Natural killer cell treated with Interleukin-12 subunit alpha and Interleukin-12 subunit beta and Interleukin-15 and Interleukin-18, amount 100 ng/mL, for 72 hours (primary cell): ENCODE measurements around the gene LIPG. TPM values are rescaled to one million over a fixed set of nuclear protein-coding genes. Genes with fewer than 3 reads are reported as not detected.
A peak's percentile ranks its signal among the peaks of the same experiment; 100 is the strongest.
"Not testable (repeated sequence)": the region's sequence is repeated elsewhere in the genome, so short reads cannot be mapped to it uniquely, and the experiment has no call there.

Experiments
- ATAC-seq, 2 donors: fragments of 150-1000 bp; cut with Tn5 transposase in 1 of 2; sonication (Bioruptor Pico), chemical (Tn5 transposase) in 1 of 2; 2 replicates each; pipeline ENCODE4 v1.10.0; 2021
- DNase-seq: peaks from one replicate; pipeline ENCODE4 v3.0.0; 2022; ENCODE audit warnings: low spot score
- H3K27ac Mint-ChIP-seq, 2 donors: 1 replicate in 1 of 2; 2 replicates in 1 of 2; pipeline ENCODE4 v1.8.0; 2022; ENCODE audit warnings: mixed read lengths in 2 of 2, mild to moderate bottlenecking in 1 of 2, moderate library complexity in 1 of 2
- H3K27me3 Mint-ChIP-seq, 2 donors: 1 replicate in 1 of 2; 2 replicates in 1 of 2; pipeline ENCODE4 v1.8.0; 2022; ENCODE audit warnings: mixed read lengths in 2 of 2
- H3K36me3 Mint-ChIP-seq: one replicate; pipeline ENCODE4 v1.8.0; 2022; ENCODE audit warnings: mixed read lengths
- H3K4me1 Mint-ChIP-seq, 2 donors: 1 replicate in 1 of 2; 2 replicates in 1 of 2; pipeline ENCODE4 v1.8.0; 2022; ENCODE audit warnings: low read depth in 2 of 2, mixed read lengths in 2 of 2, mild to moderate bottlenecking in 1 of 2
- H3K4me3 Mint-ChIP-seq: one replicate; pipeline ENCODE4 v1.8.0; 2022; ENCODE audit warnings: mixed read lengths
- H3K9me3 Mint-ChIP-seq: 2 replicates; pipeline ENCODE4 v1.8.0; 2022; ENCODE audit warnings: mixed read lengths
- total RNA-seq, 2 donors: library from RNA; stranded (reverse); gene quantifications; one replicate each; pipeline ENCODE4 v1.2.3, GENCODE V29; 2022

The LIPG gene
- total RNA-seq, 2 donors from 2014 or later, result 0.19 TPM; not detected in 1

GRCh38 chr18:49558356-49558755 is 3.5 kb upstream of the LIPG start:
- Mint-ChIP-seq H3K36me3 (no peaks in the 10 kb centered on the region), H3K9me3 (no peaks in the 10 kb centered on the region), H3K27me3 (peaks cover 45 to 49% of the 10 kb centered on the region in 2 donors), H3K4me1 (peaks cover 22 to 28% of the 10 kb centered on the region in 2 donors), H3K4me3 (no peak overlapping the region), H3K27ac (no peak overlapping the region)
- no peak for DNase-seq
- no peak for ATAC-seq

- H3K36me3 Mint-ChIP-seq, ATAC-seq, H3K27ac Mint-ChIP-seq, H3K9me3 Mint-ChIP-seq, DNase-seq, H3K4me3 Mint-ChIP-seq: not testable (repeated sequence)
- Mint-ChIP-seq H3K27me3 (peaks cover 50 to 57% of the 10 kb centered on the region in 2 donors), H3K4me1 (peaks cover 24 to 30% of the 10 kb centered on the region in 2 donors)
These were observed 2.4 kb upstream of the LIPG start for GRCh38 chr18:49559326-49559931.

GRCh38 chr18:49560277-49560623 is 1.6 kb upstream of the LIPG start:
- DNase-seq (no peak), ATAC-seq (no peak)
- Mint-ChIP-seq H3K4me1 (peaks cover 24 to 30% of the 10 kb centered on the region in 2 donors), H3K27ac (no peak overlapping the region), H3K27me3 (peaks cover 49 to 57% of the 10 kb centered on the region in 2 donors), H3K9me3 (no peaks in the 10 kb centered on the region), H3K4me3 (peak overlapping the region; percentile 49), H3K36me3 (no peaks in the 10 kb centered on the region)

GRCh38 chr18:49560624-49561288 is 1.1 kb upstream of the LIPG start:
- DNase-seq (no peak), ATAC-seq (peak in 1 of 2 donors; percentile 26)
- Mint-ChIP-seq H3K4me1 (peaks cover 24 to 30% of the 10 kb centered on the region in 2 donors), H3K27ac (no peak overlapping the region), H3K36me3 (no peaks in the 10 kb centered on the region), H3K27me3 (peaks cover 52 to 62% of the 10 kb centered on the region in 2 donors), H3K4me3 (peak overlapping the region; percentile 79), H3K9me3 (no peaks in the 10 kb centered on the region)

GRCh38 chr18:49562481-49563129 is 748 bp downstream of the LIPG start:
- H3K9me3 Mint-ChIP-seq, result no peaks in the 10 kb centered on the region
- H3K4me3 Mint-ChIP-seq, result peak overlapping the region; percentile 79
- ATAC-seq (no peak), DNase-seq (no peak)
- H3K36me3 Mint-ChIP-seq, result no peaks in the 10 kb centered on the region
- peaks cover 24 to 30% of the 10 kb centered on the region in 2 donors for H3K4me1 Mint-ChIP-seq
- no peak overlapping the region for H3K27ac Mint-ChIP-seq
- H3K27me3 Mint-ChIP-seq, result peaks cover 57 to 72% of the 10 kb centered on the region in 2 donors

- Mint-ChIP-seq H3K27ac (no peak overlapping the region), H3K9me3 (no peaks in the 10 kb centered on the region), H3K4me3 (peak overlapping the region; percentile 79), H3K27me3 (peaks cover 57 to 72% of the 10 kb centered on the region in 2 donors), H3K4me1 (peaks cover 24 to 30% of the 10 kb centered on the region in 2 donors), H3K36me3 (no peaks in the 10 kb centered on the region)
- DNase-seq (no peak), ATAC-seq (no peak)
These were observed 1.3 kb downstream of the LIPG start for GRCh38 chr18:49563130-49563540.

GRCh38 chr18:49563701-49564517 is 2.1 kb downstream of the LIPG start:
- Mint-ChIP-seq H3K9me3 (no peaks in the 10 kb centered on the region), H3K27ac (no peak overlapping the region), H3K27me3 (peaks cover 57 to 72% of the 10 kb centered on the region in 2 donors), H3K4me1 (peaks cover 24 to 30% of the 10 kb centered on the region in 2 donors), H3K36me3 (no peaks in the 10 kb centered on the region), H3K4me3 (no peak overlapping the region)
- no peak for DNase-seq
- no peak for ATAC-seq

- Mint-ChIP-seq H3K27ac (no peak overlapping the region), H3K27me3 (peaks cover 57 to 67% of the 10 kb centered on the region in 2 donors), H3K36me3 (no peaks in the 10 kb centered on the region), H3K4me1 (peaks cover 24 to 30% of the 10 kb centered on the region in 2 donors), H3K4me3 (no peak overlapping the region), H3K9me3 (no peaks in the 10 kb centered on the region)
- ATAC-seq (no peak), DNase-seq (no peak)
These were observed 2.6 kb downstream of the LIPG start for GRCh38 chr18:49564518-49564834.

GRCh38 chr18:49565101-49565500 is 3.2 kb downstream of the LIPG start:
- Mint-ChIP-seq H3K9me3 (no peaks in the 10 kb centered on the region), H3K27ac (no peak overlapping the region), H3K27me3 (peaks cover 55 to 63% of the 10 kb centered on the region in 2 donors), H3K4me1 (peaks cover 24 to 30% of the 10 kb centered on the region in 2 donors), H3K4me3 (no peak overlapping the region), H3K36me3 (no peaks in the 10 kb centered on the region)
- DNase-seq (no peak), ATAC-seq (no peak)

GRCh38 chr18:49565612-49566011 is 3.8 kb downstream of the LIPG start:
- no peak for ATAC-seq
- H3K4me1 Mint-ChIP-seq, result peaks cover 24 to 26% of the 10 kb centered on the region in 2 donors
- H3K4me3 Mint-ChIP-seq, result no peak overlapping the region
- H3K27ac Mint-ChIP-seq, result no peak overlapping the region
- peaks cover 51 to 58% of the 10 kb centered on the region in 2 donors for H3K27me3 Mint-ChIP-seq
- H3K36me3 Mint-ChIP-seq, result no peaks in the 10 kb centered on the region
- no peak for DNase-seq
- H3K9me3 Mint-ChIP-seq, result no peaks in the 10 kb centered on the region

- DNase-seq, result no peak
- Mint-ChIP-seq H3K4me3 (no peak overlapping the region), H3K27me3 (peaks cover 45 to 51% of the 10 kb centered on the region in 2 donors), H3K36me3 (no peaks in the 10 kb centered on the region), H3K4me1 (peaks cover 18 to 20% of the 10 kb centered on the region in 2 donors), H3K9me3 (no peaks in the 10 kb centered on the region), H3K27ac (no peak overlapping the region)
- ATAC-seq, result no peak
These were observed 4.4 kb downstream of the LIPG start for GRCh38 chr18:49566217-49566770.

GRCh38 chr18:49566985-49567384 is 5.1 kb downstream of the LIPG start:
- Mint-ChIP-seq H3K9me3 (no peaks in the 10 kb centered on the region), H3K36me3 (no peaks in the 10 kb centered on the region), H3K27ac (no peak overlapping the region), H3K4me3 (no peak overlapping the region), H3K27me3 (peaks cover 39 to 46% of the 10 kb centered on the region in 2 donors), H3K4me1 (peaks cover 15% of the 10 kb centered on the region in 2 donors)
- DNase-seq, result no peak
- no peak for ATAC-seq

- H3K4me3 Mint-ChIP-seq, result no peak overlapping the region
- H3K27ac Mint-ChIP-seq, result no peak overlapping the region
- DNase-seq (no peak), ATAC-seq (no peak)
- H3K4me1 Mint-ChIP-seq, result no peaks in the 10 kb centered on the region
- H3K27me3 Mint-ChIP-seq, result peaks cover 18 to 21% of the 10 kb centered on the region in 2 donors
- no peaks in the 10 kb centered on the region for H3K9me3 Mint-ChIP-seq
- no peaks in the 10 kb centered on the region for H3K36me3 Mint-ChIP-seq
These were observed 7.9 kb downstream of the LIPG start for GRCh38 chr18:49569724-49570123.
